IMR-90 (cell line): Measurements from ENCODE around the gene MTG1. TPM values are rescaled to one million over a fixed set of nuclear protein-coding genes. Genes with fewer than 3 reads are reported as not detected.

Source experiments
- ATAC-seq: fragments of 200-7000 bp; cut with Tn5 transposase; 2 replicates; pipeline ENCODE4 v1.9.1; 2020; ENCODE audit warnings: low read depth, mild to moderate bottlenecking, moderate library complexity
- BruUV-seq: library from RNA; stranded (reverse); fragments of 400-500 nt; replicated peaks from 2 replicates; lab custom pipeline; 2021; lab: Mats Ljungman, UMichigan
- CTCF ChIA-PET: fragments of 300-600 bp; formaldehyde crosslinking; extraction: SDS; loops from one replicate; lab custom pipeline; 2021; ENCODE audit warnings: antibody characterized with exemption; lab: Yijun Ruan, JAX
- POLR2A ChIA-PET: fragments of 300-600 bp; sonication (Branson Sonifier 250); formaldehyde crosslinking; loops from one replicate; lab custom pipeline; 2022; ENCODE audit warnings: antibody characterized with exemption; ENCODE audit not compliant: unreplicated experiment; lab: Charles Lee
- DNase-seq: peaks from one replicate; pipeline ENCODE4 v3.0.0; 2013
- H2AFZ ChIP-seq: replicated peaks from 2 replicates; pipeline ENCODE3; 2013; ENCODE audit warnings: low read length, mild to moderate bottlenecking; ENCODE audit not compliant: poor library complexity
- H2AK5ac ChIP-seq: 2 replicates; pipeline ENCODE4 v1.6.1; 2013; ENCODE audit warnings: low read depth, low read length, inconsistent platforms
- H2AK9ac ChIP-seq: replicated peaks from 2 replicates; pipeline ENCODE3; 2013; ENCODE audit warnings: mild to moderate bottlenecking, low read depth, low read length, moderate library complexity; ENCODE audit not compliant: poor library complexity
- H2BK120ac ChIP-seq: 2 replicates; pipeline ENCODE4 v1.6.1; 2013; ENCODE audit warnings: low read depth, low read length, inconsistent platforms
- H2BK15ac ChIP-seq: 3 replicates; pipeline ENCODE4 v1.6.1; 2013; ENCODE audit warnings: low read depth, low read length, inconsistent platforms
- H2BK20ac ChIP-seq: 2 replicates; pipeline ENCODE4 v1.6.1; 2013; ENCODE audit warnings: low read depth, mild to moderate bottlenecking, inconsistent platforms, low read length, moderate library complexity
- H2BK5ac ChIP-seq: 2 replicates; pipeline ENCODE4 v1.6.1; 2013; ENCODE audit warnings: mild to moderate bottlenecking, low read depth, low read length, inconsistent platforms; ENCODE audit not compliant: poor library complexity, severe bottlenecking
- H3K14ac ChIP-seq: replicated peaks from 2 replicates; pipeline ENCODE4 v1.6.1; 2013; ENCODE audit warnings: low read depth, low read length, inconsistent platforms
- H3K18ac ChIP-seq: 2 replicates; pipeline ENCODE4 v1.6.1; 2013; ENCODE audit warnings: low read depth, low read length, control low read depth
- H3K23ac ChIP-seq: 2 replicates; pipeline ENCODE4 v1.6.1; 2013; ENCODE audit warnings: low read depth, low read length, inconsistent platforms
- H3K27ac ChIP-seq: 2 replicates; pipeline ENCODE4 v1.5.1; 2013; ENCODE audit warnings: mild to moderate bottlenecking, control low read depth, low read length; ENCODE audit not compliant: insufficient read depth
- H3K27me3 ChIP-seq: 2 replicates; pipeline ENCODE4 v1.6.1; 2013; ENCODE audit warnings: low read length; ENCODE audit not compliant: control insufficient read depth, insufficient read depth
- H3K36me3 ChIP-seq: 2 replicates; pipeline ENCODE4 v1.6.1; 2013; ENCODE audit warnings: low read length, mixed read lengths; ENCODE audit not compliant: control insufficient read depth, insufficient read depth
- H3K4ac ChIP-seq: 2 replicates; pipeline ENCODE4 v1.6.1; 2013; ENCODE audit warnings: low read depth, low read length, inconsistent platforms
- H3K4me1 ChIP-seq: 2 replicates; pipeline ENCODE4 v1.6.1; 2013; ENCODE audit warnings: low read length, mixed read lengths; ENCODE audit not compliant: control insufficient read depth, insufficient read depth
- H3K4me2 ChIP-seq: 2 replicates; pipeline ENCODE4 v1.6.1; 2013; ENCODE audit warnings: low read depth, mild to moderate bottlenecking, control low read depth, low read length, moderate library complexity
- H3K4me3 ChIP-seq: 2 replicates; pipeline ENCODE4 v1.5.1; 2013; ENCODE audit warnings: low read depth, mild to moderate bottlenecking, control low read depth, low read length, moderate library complexity; ENCODE audit not compliant: insufficient read depth
- H3K56ac ChIP-seq: 2 replicates; pipeline ENCODE4 v1.6.1; 2013; ENCODE audit warnings: low read length, inconsistent platforms; ENCODE audit not compliant: insufficient read depth; ENCODE audit errors: extremely low read depth
- H3K79me1 ChIP-seq, 2 experiments: 2 replicates each; pipeline ENCODE4 v1.6.1; 2013; ENCODE audit warnings: low read length in 2 of 2, inconsistent platforms in 1 of 2, low read depth in 1 of 2
- H3K9ac ChIP-seq: 2 replicates; pipeline ENCODE4 v1.6.1; 2013; ENCODE audit warnings: low read depth, low read length, control low read depth
- H3K9me1 ChIP-seq: 2 replicates; pipeline ENCODE4 v1.6.1; 2013; ENCODE audit warnings: low read length, inconsistent platforms; ENCODE audit not compliant: insufficient read depth
- H3K9me3 ChIP-seq: 2 replicates; pipeline ENCODE4 v1.6.1; 2013; ENCODE audit warnings: low read length; ENCODE audit not compliant: control insufficient read depth, insufficient read depth
- H4K20me1 ChIP-seq: 2 replicates; pipeline ENCODE4 v1.6.1; 2013; ENCODE audit warnings: low read length, inconsistent platforms; ENCODE audit not compliant: insufficient read depth
- H4K5ac ChIP-seq: 2 replicates; pipeline ENCODE4 v1.6.1; 2013; ENCODE audit warnings: mild to moderate bottlenecking, low read depth, low read length, control low read depth
- H4K8ac ChIP-seq, 2 experiments: 2 replicates each; pipeline ENCODE4 v1.6.1; 2013; ENCODE audit warnings: low read depth in 2 of 2, low read length in 2 of 2, control low read depth in 1 of 2, inconsistent platforms in 1 of 2
- H4K91ac ChIP-seq: 2 replicates; pipeline ENCODE4 v1.6.1; 2013; ENCODE audit warnings: low read depth, low read length, inconsistent platforms; ENCODE audit not compliant: insufficient read depth
- BHLHE40 ChIP-seq: fragments of 150-350 bp; IDR thresholded peaks from 2 replicates; pipeline ENCODE4 v1.6.1; 2016; ENCODE audit warnings: mild to moderate bottlenecking, low read depth, low read length
- CEBPB ChIP-seq: IDR thresholded peaks from 2 replicates; pipeline ENCODE4 v1.6.1; 2012; ENCODE audit warnings: low read depth, low read length, improper control_type of control experiment
- CHD1 ChIP-seq: IDR thresholded peaks from 2 replicates; pipeline ENCODE4 v1.6.1; 2012; ENCODE audit warnings: low read depth, low read length, improper control_type of control experiment
- FOS ChIP-seq: fragments of 150-350 bp; IDR thresholded peaks from 2 replicates; pipeline ENCODE4 v1.6.1; 2016; ENCODE audit warnings: low read depth, low read length
- MAFK ChIP-seq: IDR thresholded peaks from 2 replicates; pipeline ENCODE4 v1.6.1; 2012; ENCODE audit warnings: low read depth, low read length, improper control_type of control experiment
- MAZ ChIP-seq: IDR thresholded peaks from 2 replicates; pipeline ENCODE4 v1.6.1; 2012; ENCODE audit warnings: low read depth, mild to moderate bottlenecking, low read length, improper control_type of control experiment, moderate library complexity, borderline replicate concordance
- MXI1 ChIP-seq: IDR thresholded peaks from 2 replicates; pipeline ENCODE4 v1.6.1; 2012; ENCODE audit warnings: low read depth, mild to moderate bottlenecking, low read length, moderate library complexity, borderline replicate concordance
- NFE2L2 ChIP-seq: fragments of 150-350 bp; IDR thresholded peaks from 2 replicates; pipeline ENCODE4 v1.6.1; 2016; ENCODE audit warnings: low read depth, mild to moderate bottlenecking, low read length
- POLR2A ChIP-seq: IDR thresholded peaks from 2 replicates; pipeline ENCODE4 v1.6.1; 2012; ENCODE audit warnings: mild to moderate bottlenecking, low read depth, low read length
- RAD21 ChIP-seq: IDR thresholded peaks from 2 replicates; pipeline ENCODE4 v1.6.1; 2012; ENCODE audit warnings: low read length, improper control_type of control experiment
- RCOR1 ChIP-seq: IDR thresholded peaks from 2 replicates; pipeline ENCODE4 v1.6.1; 2012; ENCODE audit warnings: mild to moderate bottlenecking, low read length, improper control_type of control experiment; ENCODE audit not compliant: insufficient replicate concordance
- RFX5 ChIP-seq: IDR thresholded peaks from 2 replicates; pipeline ENCODE4 v1.8.0; 2012; ENCODE audit warnings: low read depth, mild to moderate bottlenecking, low read length, moderate library complexity
- SMC3 ChIP-seq: fragments of 150-350 bp; IDR thresholded peaks from 2 replicates; pipeline ENCODE4 v1.6.1; 2016; ENCODE audit warnings: low read depth, mild to moderate bottlenecking, antibody characterized with exemption, low read length, moderate library complexity
- WGBS, 2 experiments: methylation state at CpG; one replicate each; pipeline versions ENCODE4 v1.1.5 to v1.1.7; 2013; ENCODE audit warnings: missing lambda C conversion rate in 2 of 2; ENCODE audit not compliant: insufficient read length in 1 of 2; ENCODE audit errors: extremely low coverage in 2 of 2; 5-methylcytosine and 5-hydroxymethylcytosine counted together
- dilution Hi-C: fragments of 300-500 bp; cut with HindIII; formaldehyde crosslinking; loops from one replicate; pipeline ENCODE4 v1.14.3; 2018; ENCODE audit warnings: low sequenced_read_pairs; ENCODE audit not compliant: unreplicated experiment
- in situ Hi-C: fragments of 300-500 bp; cut with MboI; formaldehyde crosslinking; loops from 3 replicates; pipeline ENCODE4 v1.14.3; 2019; ENCODE audit warnings: low sequenced_read_pairs, inconsistent platforms, mixed read lengths
- intact Hi-C: fragments of 100-400 bp; cut with micrococcal nuclease; formaldehyde crosslinking; loops from 2 replicates; pipeline ENCODE4 v1.10.0; 2022
- polyA plus RNA-seq, 3 experiments: library from polyadenylated mRNA; depleted of rRNA; stranded (reverse); fragments of >200 nt; gene quantifications; 2 replicates each; pipeline ENCODE4 v1.2.3, GENCODE V29; 2012; ENCODE audit warnings: low replicate concordance in 1 of 3
- total RNA-seq: library from RNA; depleted of rRNA; stranded (reverse); fragments of >200 nt; gene quantifications from 2 replicates; pipeline ENCODE4 v1.2.3, GENCODE V29; 2012
- TF ChIP-seq, protein P1 (sequence below): fragments of 150-350 bp; IDR thresholded peaks from 2 replicates; pipeline ENCODE4 v1.6.1; 2016; ENCODE audit warnings: low read depth, mild to moderate bottlenecking, low read length, moderate library complexity, borderline replicate concordance
- TF ChIP-seq, protein P2 (sequence below): fragments of 150-350 bp; IDR thresholded peaks from 2 replicates; pipeline ENCODE4 v1.6.1; 2017; ENCODE audit warnings: mild to moderate bottlenecking, antibody characterized with exemption, low read length, low read depth
- TF ChIP-seq, protein P3 (sequence below): conservative IDR thresholded peaks from 2 replicates; pipeline ENCODE4 v1.5.1; 2012; ENCODE audit warnings: mild to moderate bottlenecking, low read depth, low read length, improper control_type of control experiment

MTG1 gene
- total and polyA plus RNA-seq, 2 of the 4 experiments (the other 2 are of a cell fraction), result 38.5 to 64.8 TPM

DNA sequence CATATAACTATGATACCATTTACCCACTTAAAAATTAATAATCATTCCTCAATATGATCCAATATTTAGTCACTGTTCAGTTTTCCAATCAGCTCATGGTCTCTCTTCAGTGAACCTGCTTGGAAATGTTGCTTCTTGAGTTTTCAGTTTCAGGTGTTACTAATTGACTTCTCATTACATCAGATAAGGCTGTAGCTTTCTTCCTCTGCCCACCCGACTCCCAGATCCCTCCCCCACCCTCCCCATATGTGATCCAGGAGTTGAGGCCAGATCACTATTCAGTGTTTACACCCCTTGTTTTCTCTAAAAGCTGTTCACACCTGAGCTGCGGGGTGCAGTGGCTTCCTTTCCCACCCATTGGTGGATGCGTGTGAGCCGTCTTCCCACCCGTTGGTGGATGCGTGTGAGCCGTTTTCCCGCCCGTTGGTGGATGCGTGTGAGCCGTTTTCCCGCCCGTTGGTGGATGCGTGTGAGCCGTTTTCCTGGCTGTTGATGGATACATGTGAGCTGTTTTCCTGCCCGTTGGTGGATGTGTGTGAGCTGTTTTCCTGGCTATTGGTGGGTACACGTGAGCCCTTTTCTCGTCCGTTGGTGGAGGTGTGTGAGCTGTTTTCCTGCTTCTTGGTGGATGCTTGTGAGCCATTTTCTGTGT is 3.2 kb upstream of the MTG1 start:
- no peak overlapping the region for H3K9ac ChIP-seq
- intact Hi-C loops, result no loop called here
- no peak overlapping the region for H3K18ac ChIP-seq
- peaks cover 13 to 14% of the 10 kb centered on the region in 2 experiments for H3K79me1 ChIP-seq
- POLR2A ChIA-PET, result no interaction called here
- H2AK9ac ChIP-seq, result no peak overlapping the region
- H3K4me3 ChIP-seq, result no peak overlapping the region
- BruUV-seq, result no TSS peak
- H4K5ac ChIP-seq, result no peak overlapping the region
- DNase-seq, result no peak
- no peak overlapping the region for H2AFZ ChIP-seq
- H3K4me2 ChIP-seq, result no peak overlapping the region
- peaks cover 10% of the 10 kb centered on the region; the same call in 1 of the 2 replicates for H3K36me3 ChIP-seq
- CTCF ChIA-PET, result no interaction called here
- H3K9me3 ChIP-seq, result no peaks in the 10 kb centered on the region
- H3K27ac ChIP-seq, result no peak overlapping the region
- no CpG with 5 or more reads among the region's 19 CpGs for WGBS, 2 experiments
- H3K9me1 ChIP-seq, result peaks cover 5% of the 10 kb centered on the region; the same call in 1 of the 2 replicates
- no peak overlapping the region for H2BK5ac ChIP-seq
- no peak overlapping the region for H3K14ac ChIP-seq
- no peak overlapping the region for H4K8ac ChIP-seq
- H4K91ac ChIP-seq, result no peak overlapping the region
- TF ChIP-seq MAFK (no peak), RAD21 (no peak), NFE2L2 (no peak), MXI1 (no peak), BHLHE40 (no peak), RFX5 (no peak), MAZ (no peak), CEBPB (no peak), SMC3 (no peak), FOS (no peak), RCOR1 (no peak), POLR2A (no peak), CHD1 (no peak)
- TF ChIP-seq, protein P1, sequence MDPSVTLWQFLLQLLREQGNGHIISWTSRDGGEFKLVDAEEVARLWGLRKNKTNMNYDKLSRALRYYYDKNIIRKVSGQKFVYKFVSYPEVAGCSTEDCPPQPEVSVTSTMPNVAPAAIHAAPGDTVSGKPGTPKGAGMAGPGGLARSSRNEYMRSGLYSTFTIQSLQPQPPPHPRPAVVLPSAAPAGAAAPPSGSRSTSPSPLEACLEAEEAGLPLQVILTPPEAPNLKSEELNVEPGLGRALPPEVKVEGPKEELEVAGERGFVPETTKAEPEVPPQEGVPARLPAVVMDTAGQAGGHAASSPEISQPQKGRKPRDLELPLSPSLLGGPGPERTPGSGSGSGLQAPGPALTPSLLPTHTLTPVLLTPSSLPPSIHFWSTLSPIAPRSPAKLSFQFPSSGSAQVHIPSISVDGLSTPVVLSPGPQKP, result no peak
- TF ChIP-seq, protein P2, sequence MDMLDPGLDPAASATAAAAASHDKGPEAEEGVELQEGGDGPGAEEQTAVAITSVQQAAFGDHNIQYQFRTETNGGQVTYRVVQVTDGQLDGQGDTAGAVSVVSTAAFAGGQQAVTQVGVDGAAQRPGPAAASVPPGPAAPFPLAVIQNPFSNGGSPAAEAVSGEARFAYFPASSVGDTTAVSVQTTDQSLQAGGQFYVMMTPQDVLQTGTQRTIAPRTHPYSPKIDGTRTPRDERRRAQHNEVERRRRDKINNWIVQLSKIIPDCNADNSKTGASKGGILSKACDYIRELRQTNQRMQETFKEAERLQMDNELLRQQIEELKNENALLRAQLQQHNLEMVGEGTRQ, result no peak
- TF ChIP-seq, protein P3, sequence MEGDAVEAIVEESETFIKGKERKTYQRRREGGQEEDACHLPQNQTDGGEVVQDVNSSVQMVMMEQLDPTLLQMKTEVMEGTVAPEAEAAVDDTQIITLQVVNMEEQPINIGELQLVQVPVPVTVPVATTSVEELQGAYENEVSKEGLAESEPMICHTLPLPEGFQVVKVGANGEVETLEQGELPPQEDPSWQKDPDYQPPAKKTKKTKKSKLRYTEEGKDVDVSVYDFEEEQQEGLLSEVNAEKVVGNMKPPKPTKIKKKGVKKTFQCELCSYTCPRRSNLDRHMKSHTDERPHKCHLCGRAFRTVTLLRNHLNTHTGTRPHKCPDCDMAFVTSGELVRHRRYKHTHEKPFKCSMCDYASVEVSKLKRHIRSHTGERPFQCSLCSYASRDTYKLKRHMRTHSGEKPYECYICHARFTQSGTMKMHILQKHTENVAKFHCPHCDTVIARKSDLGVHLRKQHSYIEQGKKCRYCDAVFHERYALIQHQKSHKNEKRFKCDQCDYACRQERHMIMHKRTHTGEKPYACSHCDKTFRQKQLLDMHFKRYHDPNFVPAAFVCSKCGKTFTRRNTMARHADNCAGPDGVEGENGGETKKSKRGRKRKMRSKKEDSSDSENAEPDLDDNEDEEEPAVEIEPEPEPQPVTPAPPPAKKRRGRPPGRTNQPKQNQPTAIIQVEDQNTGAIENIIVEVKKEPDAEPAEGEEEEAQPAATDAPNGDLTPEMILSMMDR, result no peak
- no peak for ATAC-seq
- H3K4ac ChIP-seq, result no peak overlapping the region
- H4K20me1 ChIP-seq, result no peaks in the 10 kb centered on the region
- no peak overlapping the region for H2BK20ac ChIP-seq
- H3K4me1 ChIP-seq, result peaks cover 4% of the 10 kb centered on the region; the same call in 1 of the 2 replicates
- in situ Hi-C loops, result no loop called here
- dilution Hi-C loops, result no loop called here
- H3K27me3 ChIP-seq, result no peaks in the 10 kb centered on the region
- H2AK5ac ChIP-seq, result no peak overlapping the region
- no peak overlapping the region for H2BK120ac ChIP-seq
- no peak overlapping the region for H3K23ac ChIP-seq
- H3K56ac ChIP-seq, result no peak overlapping the region
- no peak overlapping the region for H2BK15ac ChIP-seq
